ENCODE measurements around the gene DNAH6.
"Not testable (repeated sequence)": the region's sequence is repeated elsewhere in the genome, so short reads cannot be mapped to it uniquely, and the experiment has no call there.

DNAH6 gene

DNA sequence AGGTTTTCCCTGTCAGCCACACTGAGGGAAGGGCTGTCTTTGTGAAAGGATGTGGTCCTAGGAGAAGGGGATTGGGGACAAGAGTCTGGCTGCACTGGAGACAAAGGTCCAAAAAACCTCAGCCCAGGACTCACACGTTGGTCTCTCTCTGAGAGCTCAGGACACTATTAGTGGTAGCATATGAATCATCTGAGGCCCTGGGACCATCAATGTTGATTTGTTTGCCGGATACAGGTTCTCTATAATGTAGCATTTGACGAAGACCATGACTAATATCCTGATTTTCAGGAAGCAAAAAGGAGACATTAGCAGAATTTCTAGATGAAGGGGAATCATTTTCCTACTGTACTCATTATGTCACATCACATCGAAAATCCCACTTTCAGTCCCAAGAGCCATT lies 22.2 kb upstream of the DNAH6 start:
- in situ Hi-C loops (cut with MboI; ENCODE audit: low pct_unique_long_range_greater_than_20kb, low sequenced_read_pairs), result loop anchor here (25.0 kb wide), 1 partner anchor 793 kb away; no protein-coding TSS in a partner anchor
- DNase-seq, result no peak

DNA sequence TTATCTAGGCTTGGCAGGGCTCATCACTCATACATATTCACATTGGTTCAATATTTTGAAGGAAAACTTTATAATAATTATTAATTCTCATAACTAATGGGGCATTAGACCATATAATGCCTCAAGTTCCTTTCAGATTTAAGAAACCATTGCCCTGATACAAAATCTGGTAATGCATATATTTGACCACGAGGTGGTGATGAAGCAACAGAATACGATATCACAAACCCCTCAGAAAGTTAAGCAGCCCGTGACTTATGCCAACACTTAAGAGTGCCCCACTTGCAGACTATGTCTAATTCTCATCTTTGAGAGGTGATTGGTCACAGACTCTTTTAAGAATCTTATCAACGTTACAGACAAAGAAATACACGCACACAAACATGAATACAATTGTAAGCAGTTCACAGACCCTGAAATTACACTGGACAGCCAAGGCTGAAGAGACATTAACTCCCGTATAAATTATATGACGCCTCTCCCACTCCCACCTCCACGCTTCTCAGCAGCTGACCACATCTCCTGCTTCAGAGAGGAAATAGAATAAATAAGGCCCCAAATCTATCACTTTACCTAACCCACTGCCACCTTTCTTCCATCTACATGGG lies 20.7 kb upstream of the DNAH6 start:
- in situ Hi-C loops (cut with MboI; ENCODE audit: low pct_unique_long_range_greater_than_20kb, low sequenced_read_pairs), result loop anchor here (25.0 kb wide), 1 partner anchor 792 kb away; no protein-coding TSS in a partner anchor
- DNase-seq, result peak; percentile 80

DNA sequence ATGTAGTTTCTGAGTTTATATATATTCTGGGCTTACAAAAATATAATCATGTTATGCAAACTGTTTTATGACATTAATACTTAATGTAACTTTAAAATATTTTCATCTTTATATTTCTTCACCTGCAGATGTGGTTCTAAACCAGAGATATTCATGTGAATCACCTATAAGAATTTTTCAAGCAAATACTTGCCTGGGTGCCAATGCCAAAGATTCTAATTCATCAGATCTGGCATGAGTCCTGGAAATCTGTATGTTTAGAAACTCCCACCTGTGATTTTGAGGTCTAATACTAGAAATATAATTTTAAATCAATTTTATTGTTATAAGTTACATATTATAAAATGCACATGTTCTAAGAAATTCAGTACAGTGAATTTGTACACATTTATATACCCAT lies 19.9 kb upstream of the DNAH6 start:
- in situ Hi-C loops (cut with MboI; ENCODE audit: low pct_unique_long_range_greater_than_20kb, low sequenced_read_pairs), result loop anchor here (25.0 kb wide), 1 partner anchor 791 kb away; no protein-coding TSS in a partner anchor
- DNase-seq, result no peak

DNA sequence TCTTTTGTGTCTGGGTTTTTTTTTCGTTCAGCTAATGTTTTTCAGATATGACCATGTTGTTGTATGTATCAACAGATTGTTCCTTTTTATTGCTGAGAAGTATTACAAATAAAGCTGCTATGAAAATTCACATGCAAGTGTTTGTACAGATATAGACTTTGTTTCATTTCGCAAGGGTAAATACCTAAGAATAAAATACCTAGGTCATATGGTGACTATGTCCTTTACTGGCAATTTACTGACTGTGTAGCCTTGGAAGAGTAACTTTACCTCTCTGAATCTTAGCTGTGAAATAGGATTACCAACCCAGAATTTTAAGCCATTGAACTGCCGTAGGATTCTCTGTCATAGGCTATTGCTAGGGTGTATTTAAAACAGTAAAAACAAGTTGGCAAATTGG lies 19.0 kb upstream of the DNAH6 start:
- no peak for DNase-seq
- in situ Hi-C loops (cut with MboI; ENCODE audit: low pct_unique_long_range_greater_than_20kb, low sequenced_read_pairs), result loop anchor here (25.0 kb wide), 1 partner anchor 790 kb away; no protein-coding TSS in a partner anchor

DNA sequence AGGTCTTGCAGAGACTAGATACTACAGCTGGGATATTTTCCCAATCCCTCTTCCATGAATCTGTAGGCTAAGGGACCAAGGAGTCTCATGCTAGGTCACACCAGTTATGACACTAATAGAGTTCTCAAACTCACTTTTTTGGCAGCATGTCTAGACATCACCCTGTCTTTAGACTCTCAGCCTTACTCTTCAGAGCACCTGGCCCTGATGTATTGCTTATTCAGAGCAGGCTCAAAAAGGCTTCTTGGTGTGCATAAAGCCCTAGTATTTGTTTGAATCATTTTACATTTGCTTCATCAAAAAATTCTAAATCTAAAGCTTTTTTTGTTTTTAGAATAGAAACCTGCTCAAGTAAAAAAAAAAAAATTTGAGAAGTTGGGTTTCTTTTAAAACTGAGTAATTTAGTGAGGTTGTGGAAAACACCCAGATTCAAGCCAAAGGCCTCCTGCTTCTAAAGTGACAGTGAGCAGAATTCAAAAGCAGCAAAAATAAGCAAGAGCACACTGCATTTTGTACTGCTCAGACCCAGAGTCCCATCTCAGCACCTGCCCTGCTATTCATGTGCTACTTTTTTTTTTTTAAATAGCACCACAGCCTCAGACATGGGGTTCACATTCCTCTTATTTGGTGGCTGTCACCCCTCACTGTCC lies 18.0 kb upstream of the DNAH6 start:
- in situ Hi-C loops (cut with MboI; ENCODE audit: low pct_unique_long_range_greater_than_20kb, low sequenced_read_pairs), result loop anchor here (25.0 kb wide), 1 partner anchor 789 kb away; no protein-coding TSS in a partner anchor
- no peak for DNase-seq

DNA sequence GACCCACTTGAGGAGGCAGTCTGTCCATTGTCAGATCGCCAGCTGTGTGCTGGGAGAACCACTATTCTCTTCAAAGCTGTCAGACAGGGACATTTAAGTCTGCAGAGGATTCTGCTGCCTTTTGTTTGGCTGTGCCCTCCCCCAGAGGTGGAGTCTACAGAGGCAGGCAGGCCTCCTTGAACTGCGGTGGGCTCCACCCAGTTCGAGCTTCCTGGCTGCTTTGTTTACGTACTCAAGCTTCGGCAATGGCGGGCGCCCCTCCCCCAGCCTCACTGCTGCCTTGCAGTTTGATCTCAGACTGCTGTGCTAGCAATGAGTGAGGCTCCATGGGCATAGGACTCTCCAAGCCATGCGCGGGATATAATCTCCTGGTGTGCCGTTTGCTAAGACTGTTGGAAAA lies 5.3 kb upstream of the DNAH6 start:
- in situ Hi-C loops (cut with MboI; ENCODE audit: low pct_unique_long_range_greater_than_20kb, low sequenced_read_pairs); DNase-seq: not testable (repeated sequence)

DNA sequence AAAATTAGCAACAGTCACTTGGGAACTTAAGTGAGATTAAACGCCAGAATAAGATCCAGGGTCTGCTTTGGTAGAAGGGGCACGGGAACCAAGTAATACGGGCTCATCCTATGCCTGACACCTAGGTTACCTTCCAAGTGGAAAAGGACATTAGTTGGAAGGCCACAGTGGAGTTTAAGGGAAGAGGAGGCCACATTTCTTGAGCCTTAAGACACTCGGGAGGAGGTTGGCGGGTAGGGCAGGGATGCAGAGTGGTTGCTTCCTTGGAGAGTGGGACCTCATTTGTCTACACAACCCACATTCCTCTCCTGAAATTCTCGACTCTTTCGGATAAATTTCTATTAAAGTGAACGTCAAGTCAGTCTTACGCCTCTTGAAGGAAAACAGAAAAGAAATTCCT lies 510 bp upstream of the DNAH6 start:
- in situ Hi-C loops (cut with MboI; ENCODE audit: low pct_unique_long_range_greater_than_20kb, low sequenced_read_pairs), result no loop called here
- no peak for DNase-seq

DNA sequence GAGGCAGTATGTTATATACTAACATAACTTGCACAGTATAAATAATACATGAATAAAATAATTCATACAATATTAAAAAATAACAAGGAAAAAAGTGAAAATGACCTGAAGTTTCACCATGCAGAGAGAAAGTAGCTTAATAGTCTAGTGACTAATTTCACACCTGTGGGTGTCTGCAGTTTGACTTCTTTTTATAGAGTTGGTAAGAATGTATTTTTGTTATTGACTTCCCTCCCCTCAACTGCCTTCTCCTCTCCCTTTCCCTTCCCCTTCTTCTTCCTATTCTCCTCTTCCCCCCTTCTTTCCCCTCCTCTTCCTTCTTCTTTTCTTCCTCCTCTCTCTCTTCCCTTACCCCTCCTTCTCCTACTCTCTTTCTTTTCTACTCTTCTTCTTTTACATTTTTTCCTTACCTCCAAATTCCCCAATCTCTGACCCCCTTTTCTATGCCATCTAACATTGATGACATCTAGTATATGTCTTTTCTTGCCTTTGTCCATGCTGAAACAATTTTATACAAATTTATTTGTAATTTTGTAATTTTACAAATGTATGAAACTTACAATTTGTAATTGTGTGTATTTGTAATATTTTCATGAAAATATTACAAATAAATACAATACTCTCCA lies 3.1 kb downstream of the DNAH6 start:
- no peak for DNase-seq
- in situ Hi-C loops (cut with MboI; ENCODE audit: low pct_unique_long_range_greater_than_20kb, low sequenced_read_pairs), result no loop called here

DNA sequence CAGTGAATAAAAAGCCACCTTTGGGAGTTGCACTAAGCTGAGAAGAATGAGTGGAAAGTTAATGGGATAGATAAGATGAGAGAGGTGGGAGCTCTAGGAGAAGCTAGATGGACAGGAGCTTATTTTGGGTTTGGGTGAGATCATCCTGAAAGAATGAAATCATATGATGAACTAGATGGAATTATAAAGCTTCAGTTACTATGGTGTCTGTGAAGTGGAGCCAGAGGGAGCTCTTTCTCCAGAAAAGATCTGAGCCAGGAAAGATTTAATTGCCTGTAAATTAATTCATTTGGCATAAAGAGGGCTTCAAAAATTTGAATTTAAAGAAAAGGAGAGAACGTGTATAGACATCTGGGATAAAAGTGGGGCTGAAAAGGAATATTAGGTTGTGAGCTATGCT lies 10.3 kb downstream of the DNAH6 start:
- in situ Hi-C loops (cut with MboI; ENCODE audit: low pct_unique_long_range_greater_than_20kb, low sequenced_read_pairs), result no loop called here
- no peak for DNase-seq

DNA sequence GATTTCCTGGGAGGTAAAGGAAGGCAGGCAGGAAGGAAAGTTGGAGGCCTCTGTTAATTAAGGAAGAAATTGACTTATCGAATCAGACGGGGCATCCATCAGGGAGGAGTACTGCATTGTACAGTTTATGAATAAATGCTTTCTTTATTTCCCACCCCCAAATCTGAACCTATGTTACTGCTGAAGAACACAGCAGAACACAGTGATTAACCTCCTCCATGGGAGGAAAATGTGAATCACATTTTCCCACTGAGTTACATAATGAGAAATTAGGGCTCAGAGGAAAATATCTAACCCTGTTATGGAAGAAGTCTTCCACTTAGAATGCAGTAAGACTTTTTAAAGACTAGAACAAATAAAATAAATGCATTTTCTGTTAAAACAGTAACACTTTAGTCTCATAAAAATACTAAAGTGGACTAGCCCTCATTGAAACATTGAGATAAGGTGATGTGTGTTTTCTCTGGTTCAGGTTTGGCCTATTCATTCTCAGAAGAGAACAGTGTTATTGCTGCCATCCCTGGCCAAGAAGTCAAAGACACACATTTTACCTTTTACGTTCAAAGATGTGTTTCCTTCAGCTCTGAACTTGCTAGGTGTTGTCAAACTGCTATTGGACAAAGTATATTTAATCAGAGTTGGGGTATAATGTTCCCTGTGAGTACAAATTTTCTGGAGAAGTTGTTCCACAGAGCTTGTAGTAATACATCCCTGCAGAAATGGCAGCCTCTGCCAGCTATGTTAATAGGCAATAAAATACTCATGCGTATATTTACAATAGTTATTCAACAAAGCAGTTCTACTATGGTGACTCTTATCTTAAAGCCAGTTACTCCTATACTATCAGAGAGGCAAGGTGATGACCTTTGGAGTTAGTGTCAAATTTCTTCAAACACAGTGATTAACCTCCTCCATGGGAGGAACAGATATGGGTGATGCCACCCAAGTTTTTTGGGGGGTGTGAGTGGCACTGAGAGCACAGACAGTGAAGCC lies 11.1 kb downstream of the DNAH6 start:
- in situ Hi-C loops (cut with MboI; ENCODE audit: low pct_unique_long_range_greater_than_20kb, low sequenced_read_pairs), result no loop called here
- no peak for DNase-seq

DNA sequence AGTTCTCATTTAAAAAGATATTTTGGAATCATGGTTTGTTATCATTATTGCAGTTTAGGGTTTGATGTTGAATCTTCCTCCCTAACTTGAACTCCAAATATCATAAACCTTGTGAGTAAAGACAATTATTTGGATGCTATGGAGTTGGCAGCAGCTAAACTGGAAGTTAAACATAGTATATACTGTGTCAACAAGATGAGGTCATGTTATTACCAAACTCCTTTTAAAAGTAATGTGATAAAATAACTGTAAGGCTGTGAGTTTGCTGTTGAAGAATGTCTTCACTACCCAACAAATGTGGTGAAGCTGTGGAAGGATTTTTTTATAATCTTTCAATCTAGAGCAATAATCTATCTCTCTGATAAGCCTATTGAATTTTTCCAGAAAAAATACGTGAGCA lies 16.0 kb downstream of the DNAH6 start:
- in situ Hi-C loops (cut with MboI; ENCODE audit: low pct_unique_long_range_greater_than_20kb, low sequenced_read_pairs), result no loop called here
- DNase-seq, result no peak

DNA sequence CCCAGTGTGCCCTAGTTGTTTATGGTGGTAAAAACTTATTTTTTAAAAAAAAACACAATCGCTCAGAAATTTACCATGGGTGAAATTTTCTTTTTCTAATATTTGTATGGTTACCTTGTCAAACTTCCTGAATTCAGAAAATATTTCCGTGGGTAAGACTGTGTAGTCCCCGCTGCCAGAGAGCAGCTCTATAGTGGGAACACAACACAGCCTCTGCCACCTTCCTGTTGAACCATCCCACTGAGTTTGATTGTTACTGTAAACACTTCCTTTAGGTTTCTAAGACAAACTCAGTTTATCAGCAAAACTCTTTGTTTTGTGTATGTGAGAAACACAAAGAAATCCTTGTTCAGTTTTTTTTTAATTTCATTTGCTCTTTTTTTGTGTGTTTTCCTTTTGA lies 17.9 kb downstream of the DNAH6 start:
- no peak for DNase-seq
- in situ Hi-C loops (cut with MboI; ENCODE audit: low pct_unique_long_range_greater_than_20kb, low sequenced_read_pairs), result no loop called here

DNA sequence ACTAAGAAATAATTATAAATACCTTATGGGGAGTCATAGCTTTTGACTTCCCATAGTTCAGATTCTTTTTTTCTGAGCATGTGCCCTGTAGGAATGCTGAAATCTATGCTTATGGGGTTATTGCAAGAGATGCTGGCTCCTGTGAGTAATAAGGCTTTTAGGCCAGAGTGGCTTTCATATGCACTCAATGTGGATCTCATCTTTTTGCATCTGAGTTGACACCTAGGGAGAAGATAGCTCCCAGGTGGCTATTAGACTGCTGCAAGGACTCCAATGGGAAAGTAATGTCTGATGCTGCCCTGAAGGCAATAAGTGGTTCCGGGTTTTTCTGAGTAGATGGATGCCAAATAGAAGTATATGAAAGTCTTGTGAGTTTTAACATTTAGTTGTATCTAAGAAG lies 21.0 kb downstream of the DNAH6 start:
- no peak for DNase-seq
- in situ Hi-C loops (cut with MboI; ENCODE audit: low pct_unique_long_range_greater_than_20kb, low sequenced_read_pairs), result no loop called here

DNA sequence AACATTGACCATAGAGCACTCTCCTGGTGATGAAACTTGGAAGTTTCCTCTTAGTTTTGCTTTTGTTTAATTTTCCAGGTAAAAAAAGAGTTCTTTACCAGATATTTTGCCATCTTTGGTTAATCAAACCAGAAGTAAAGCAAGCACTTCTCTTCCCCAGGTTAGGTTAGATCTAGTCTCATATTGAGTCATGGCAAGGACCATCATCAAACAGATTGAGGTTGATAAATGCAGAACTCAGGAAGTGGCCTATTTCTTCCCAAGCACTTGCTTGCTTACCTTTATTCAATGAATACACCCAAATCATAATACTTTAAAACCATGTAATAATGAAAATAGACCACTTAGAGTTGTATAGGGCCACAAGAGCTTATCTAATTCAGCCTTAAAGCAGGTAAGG lies 23.4 kb downstream of the DNAH6 start:
- in situ Hi-C loops (cut with MboI; ENCODE audit: low pct_unique_long_range_greater_than_20kb, low sequenced_read_pairs), result no loop called here
- DNase-seq, result no peak

DNA sequence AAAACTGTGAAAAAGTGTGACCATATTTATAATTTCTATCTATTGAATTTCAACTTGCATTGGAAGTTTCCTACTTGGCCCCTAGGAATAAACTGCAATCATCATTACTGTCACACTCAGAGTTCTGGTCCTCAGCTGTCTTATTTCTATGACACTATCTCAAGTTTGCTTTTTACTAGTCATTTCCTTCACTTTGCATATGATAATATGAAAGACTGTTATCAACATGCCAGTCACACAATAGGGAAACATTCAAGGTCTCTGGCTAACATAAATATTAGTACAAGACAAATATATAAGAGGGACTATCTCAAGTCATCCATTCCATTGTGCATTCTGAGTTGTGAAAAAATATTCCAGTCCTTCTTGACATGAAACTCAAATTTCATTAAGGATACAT lies 28.7 kb downstream of the DNAH6 start:
- no peak for DNase-seq
- in situ Hi-C loops (cut with MboI; ENCODE audit: low pct_unique_long_range_greater_than_20kb, low sequenced_read_pairs), result no loop called here

DNA sequence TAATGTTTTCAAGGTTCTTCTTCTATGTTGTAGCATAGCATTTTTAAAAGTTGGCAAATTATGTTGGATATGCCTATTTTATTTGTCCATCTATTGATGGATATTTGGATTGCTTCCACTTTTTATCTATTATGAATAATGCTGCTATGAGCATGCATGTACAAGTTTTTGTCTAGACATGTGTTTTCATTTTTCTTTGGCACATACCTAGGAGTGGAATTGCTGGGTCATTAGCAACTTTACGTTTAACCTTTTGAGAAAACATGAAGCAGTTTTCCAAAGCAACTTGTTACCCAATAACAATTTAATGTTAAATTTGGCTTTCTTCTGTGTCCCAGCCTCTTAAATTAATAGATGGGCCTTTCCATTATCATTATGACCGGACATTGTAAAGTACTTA lies 30.3 kb downstream of the DNAH6 start:
- in situ Hi-C loops (cut with MboI; ENCODE audit: low pct_unique_long_range_greater_than_20kb, low sequenced_read_pairs), result no loop called here
- DNase-seq, result no peak

DNA sequence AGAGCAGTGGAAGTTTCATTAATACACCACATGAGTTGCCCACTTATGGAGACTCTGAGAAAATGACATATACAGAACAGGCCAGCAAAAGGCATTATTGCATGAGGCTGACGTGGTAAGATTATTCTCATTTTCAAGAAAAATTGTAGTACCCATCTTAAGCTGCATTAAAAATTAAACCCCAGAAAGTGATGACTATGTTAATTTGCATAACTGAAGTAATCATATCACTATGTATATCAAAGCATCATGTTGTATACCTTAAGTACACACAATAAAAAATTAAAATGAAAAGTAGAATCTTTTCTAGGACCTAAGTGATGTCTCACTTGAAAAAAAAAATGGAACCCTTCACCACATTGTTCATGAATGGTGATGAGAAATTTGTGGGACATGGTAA lies 32.0 kb downstream of the DNAH6 start:
- in situ Hi-C loops (cut with MboI; ENCODE audit: low pct_unique_long_range_greater_than_20kb, low sequenced_read_pairs), result no loop called here
- DNase-seq, result no peak

DNA sequence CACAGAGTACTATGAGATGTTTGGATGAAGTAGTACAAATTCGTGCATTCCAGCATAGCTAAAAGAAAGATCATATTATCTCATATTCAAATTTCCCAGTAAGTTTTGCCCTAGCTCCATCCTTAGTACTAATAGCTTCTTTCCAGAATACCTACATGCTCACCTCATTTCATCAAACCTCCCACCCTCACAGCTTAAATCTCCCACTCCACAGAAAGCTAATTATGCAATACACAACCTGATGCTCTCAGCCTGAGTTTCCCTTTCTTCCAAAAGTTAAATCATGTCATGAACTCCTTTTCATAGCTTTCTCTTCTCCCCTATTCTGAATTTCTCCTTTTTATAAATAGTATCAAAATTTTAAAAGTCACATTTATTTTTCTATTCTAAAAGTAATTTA lies 34.6 kb downstream of the DNAH6 start:
- DNase-seq, result no peak
- in situ Hi-C loops (cut with MboI; ENCODE audit: low pct_unique_long_range_greater_than_20kb, low sequenced_read_pairs), result no loop called here

DNA sequence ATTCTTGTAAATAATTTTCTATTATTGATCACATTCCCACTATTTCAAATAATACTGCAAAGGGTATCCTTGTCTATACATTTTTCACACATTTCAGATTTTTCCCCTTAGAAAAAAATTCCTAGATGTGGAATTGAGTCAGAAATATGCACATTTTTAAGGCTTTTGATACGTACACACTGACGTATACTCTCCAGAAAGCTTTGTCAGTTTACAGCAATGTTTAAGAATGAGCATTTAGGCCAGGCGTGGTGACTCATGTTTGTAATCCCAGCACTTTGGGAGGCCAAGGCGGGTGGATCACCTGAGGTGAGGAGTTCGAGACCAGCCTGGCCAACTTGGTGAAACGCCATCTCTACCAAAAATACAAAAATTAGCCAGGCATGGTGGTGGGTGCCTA lies 35.2 kb downstream of the DNAH6 start:
- in situ Hi-C loops (cut with MboI; ENCODE audit: low pct_unique_long_range_greater_than_20kb, low sequenced_read_pairs), result not testable (repeated sequence)

More for the DNA sequence above, 35.2 kb downstream of the DNAH6 start:
- DNase-seq, result not testable (repeated sequence)

Measured in KBM-7 (cell line).